Hematopoietic multipotent progenitor cell treated with erythropoietin and hydrocortisone succinate and interleukin-3 and kit ligand, for 15 days (in vitro differentiated cells): ENCODE measurements around the gene NDUFS2.
"Not testable (repeated sequence)": the region's sequence is repeated elsewhere in the genome, so short reads cannot be mapped to it uniquely, and the experiment has no call there.

Experiments used
- DNase-seq: peaks from one replicate; pipeline ENCODE4 v3.0.0-alpha.2; 2015; ENCODE audit warnings: low spot score

Gene NDUFS2

GRCh38 chr1:161220002-161220401 lies 17.8 kb downstream of the NDUFS2 start:
- DNase-seq = no peak

- no peak for DNase-seq
These were observed 20.2 kb downstream of the NDUFS2 start for GRCh38 chr1:161222175-161223019.

- DNase-seq = no peak
These were observed 21.9 kb downstream of the NDUFS2 start for GRCh38 chr1:161223805-161224694.

GRCh38 chr1:161224695-161225087 lies 22.5 kb downstream of the NDUFS2 start:
- DNase-seq = not testable (repeated sequence)

GRCh38 chr1:161225178-161225533 lies 23.0 kb downstream of the NDUFS2 start:
- DNase-seq = no peak

- DNase-seq = peak; percentile 95
These were observed 23.6 kb downstream of the NDUFS2 start, which contains the start of gene TOMM40L for GRCh38 chr1:161225534-161226319. TSS of gene TOMM40L (plus strand) at chr1:161226060. CDS start at chr1:161226490, 430 bp downstream.

- DNase-seq = no peak
These were observed 24.1 kb downstream of the NDUFS2 start for GRCh38 chr1:161226320-161226711.

GRCh38 chr1:161226759-161227158 lies 24.6 kb downstream of the NDUFS2 start:
- no peak for DNase-seq

- DNase-seq = peak; percentile 86
These were observed 25.2 kb downstream of the NDUFS2 start for GRCh38 chr1:161227196-161227871.

GRCh38 chr1:161228032-161228431 lies 25.9 kb downstream of the NDUFS2 start:
- no peak for DNase-seq

GRCh38 chr1:161229896-161230295 lies 27.7 kb downstream of the NDUFS2 start:
- DNase-seq = no peak

- DNase-seq = no peak
These were observed 28.6 kb downstream of the NDUFS2 start for GRCh38 chr1:161230762-161231161.

- DNase-seq = no peak
These were observed 30.9 kb downstream of the NDUFS2 start for GRCh38 chr1:161233102-161233501.

GRCh38 chr1:161235957-161236775 lies 34.0 kb downstream of the NDUFS2 start:
- no peak for DNase-seq

- DNase-seq = no peak
These were observed 35.9 kb downstream of the NDUFS2 start, which contains the start of gene NR1I3 for GRCh38 chr1:161238039-161238473. TSS of gene NR1I3 (minus strand) at chr1:161238203. CDS start at chr1:161236565, 1,638 bp downstream.

GRCh38 chr1:161241682-161242081 lies 39.5 kb downstream of the NDUFS2 start:
- no peak for DNase-seq

GRCh38 chr1:161242313-161242712 lies 40.1 kb downstream of the NDUFS2 start:
- DNase-seq = no peak

GRCh38 chr1:161244888-161245287 lies 42.7 kb downstream of the NDUFS2 start:
- no peak for DNase-seq

- not testable (repeated sequence) for DNase-seq
These were observed 47.9 kb downstream of the NDUFS2 start for GRCh38 chr1:161250100-161250499.

GRCh38 chr1:161250829-161251228 lies 48.7 kb downstream of the NDUFS2 start:
- no peak for DNase-seq
